ENCODE data around the gene ABCC8.

DNA sequence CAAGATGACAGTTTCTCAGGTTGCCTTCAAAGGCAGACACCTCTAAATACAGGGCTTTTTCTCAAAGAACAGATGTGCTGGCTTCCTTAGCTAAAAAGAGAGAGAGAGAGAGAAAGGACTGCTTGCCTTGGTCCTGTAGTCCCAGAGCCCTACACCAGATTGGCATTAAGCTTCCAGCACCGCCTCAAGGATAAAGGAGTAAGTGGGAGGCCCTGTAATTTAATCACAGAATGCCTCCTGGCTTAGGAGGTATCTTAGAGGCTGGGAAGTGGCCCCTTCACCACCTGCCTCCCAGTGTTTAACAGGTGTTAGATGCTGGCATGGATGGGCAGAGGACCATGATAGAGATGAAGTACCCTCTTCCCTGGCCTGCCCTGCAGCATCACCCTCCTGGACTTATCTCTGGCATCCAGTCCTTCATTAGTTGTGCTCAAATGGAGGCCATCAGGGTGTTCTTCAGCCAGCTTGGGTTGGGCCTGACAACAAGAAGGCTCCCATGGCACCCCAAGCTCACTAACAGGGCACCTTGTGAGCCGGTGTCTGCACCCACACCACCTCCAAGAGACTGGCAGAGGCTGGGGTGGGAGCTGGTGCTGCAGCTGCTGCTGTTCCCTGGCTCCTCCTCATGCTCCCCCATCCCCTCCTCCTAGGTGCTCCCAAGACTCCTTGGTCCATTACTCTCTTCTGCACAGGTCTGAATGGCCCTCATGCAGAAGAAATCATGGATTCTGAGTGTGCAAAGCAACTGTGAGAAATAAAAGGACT lies 32.5 kb downstream of the ABCC8 start:
- TF ChIP-seq, protein P1, sequence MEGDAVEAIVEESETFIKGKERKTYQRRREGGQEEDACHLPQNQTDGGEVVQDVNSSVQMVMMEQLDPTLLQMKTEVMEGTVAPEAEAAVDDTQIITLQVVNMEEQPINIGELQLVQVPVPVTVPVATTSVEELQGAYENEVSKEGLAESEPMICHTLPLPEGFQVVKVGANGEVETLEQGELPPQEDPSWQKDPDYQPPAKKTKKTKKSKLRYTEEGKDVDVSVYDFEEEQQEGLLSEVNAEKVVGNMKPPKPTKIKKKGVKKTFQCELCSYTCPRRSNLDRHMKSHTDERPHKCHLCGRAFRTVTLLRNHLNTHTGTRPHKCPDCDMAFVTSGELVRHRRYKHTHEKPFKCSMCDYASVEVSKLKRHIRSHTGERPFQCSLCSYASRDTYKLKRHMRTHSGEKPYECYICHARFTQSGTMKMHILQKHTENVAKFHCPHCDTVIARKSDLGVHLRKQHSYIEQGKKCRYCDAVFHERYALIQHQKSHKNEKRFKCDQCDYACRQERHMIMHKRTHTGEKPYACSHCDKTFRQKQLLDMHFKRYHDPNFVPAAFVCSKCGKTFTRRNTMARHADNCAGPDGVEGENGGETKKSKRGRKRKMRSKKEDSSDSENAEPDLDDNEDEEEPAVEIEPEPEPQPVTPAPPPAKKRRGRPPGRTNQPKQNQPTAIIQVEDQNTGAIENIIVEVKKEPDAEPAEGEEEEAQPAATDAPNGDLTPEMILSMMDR (IDR thresholded peaks at IDR 0.05): no peak
- no peak for TF ChIP-seq EP300 (IDR thresholded peaks at IDR 0.05; ENCODE audit: low read depth)

All from transverse colon (tissue), 3 donors.